ENCODE results near the gene PRR13. TPM values are rescaled to one million over a fixed set of nuclear protein-coding genes. Genes with fewer than 3 reads are reported as not detected.

The PRR13 gene
- total and polyA plus RNA-seq, 9 of the 15 experiments (the other 6 are each of a cell fraction or from before 2014, with no cell fraction given) = 117 to 835 (median 285) TPM

- TF ChIP-seq PATZ1 (CRISPR knock-in tag; IDR thresholded peaks at IDR 0.05; ENCODE audit: borderline replicate concordance) (no peak), LCOR (CRISPR knock-in tag; IDR thresholded peaks at IDR 0.05) (peak; percentile 45), RUNX1 (IDR thresholded peaks at IDR 0.05; ENCODE audit: low read depth) (no peak), MLX (CRISPR knock-in tag; conservative IDR thresholded peaks at IDR 0.05) (no peak), GTF3C2 (IDR thresholded peaks at IDR 0.05; ENCODE audit: borderline replicate concordance, extremely low read depth, insufficient read length) (no peak), THAP12 (CRISPR knock-in tag; IDR thresholded peaks at IDR 0.05) (no peak), THRAP3 (IDR thresholded peaks at IDR 0.05; ENCODE audit: borderline replicate concordance) (no peak), RBM22 (IDR thresholded peaks at IDR 0.05; ENCODE audit: low read depth, low read length, poor library complexity, severe bottlenecking) (peak; percentile 98), TFE3 (CRISPR knock-in tag; IDR thresholded peaks at IDR 0.05) (no peak)
- TF ChIP-seq, protein P1, sequence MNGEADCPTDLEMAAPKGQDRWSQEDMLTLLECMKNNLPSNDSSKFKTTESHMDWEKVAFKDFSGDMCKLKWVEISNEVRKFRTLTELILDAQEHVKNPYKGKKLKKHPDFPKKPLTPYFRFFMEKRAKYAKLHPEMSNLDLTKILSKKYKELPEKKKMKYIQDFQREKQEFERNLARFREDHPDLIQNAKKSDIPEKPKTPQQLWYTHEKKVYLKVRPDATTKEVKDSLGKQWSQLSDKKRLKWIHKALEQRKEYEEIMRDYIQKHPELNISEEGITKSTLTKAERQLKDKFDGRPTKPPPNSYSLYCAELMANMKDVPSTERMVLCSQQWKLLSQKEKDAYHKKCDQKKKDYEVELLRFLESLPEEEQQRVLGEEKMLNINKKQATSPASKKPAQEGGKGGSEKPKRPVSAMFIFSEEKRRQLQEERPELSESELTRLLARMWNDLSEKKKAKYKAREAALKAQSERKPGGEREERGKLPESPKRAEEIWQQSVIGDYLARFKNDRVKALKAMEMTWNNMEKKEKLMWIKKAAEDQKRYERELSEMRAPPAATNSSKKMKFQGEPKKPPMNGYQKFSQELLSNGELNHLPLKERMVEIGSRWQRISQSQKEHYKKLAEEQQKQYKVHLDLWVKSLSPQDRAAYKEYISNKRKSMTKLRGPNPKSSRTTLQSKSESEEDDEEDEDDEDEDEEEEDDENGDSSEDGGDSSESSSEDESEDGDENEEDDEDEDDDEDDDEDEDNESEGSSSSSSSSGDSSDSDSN (IDR thresholded peaks at IDR 0.05; ENCODE audit: borderline replicate concordance in 1 of 2, low read depth in 2 of 2, low read length in 2 of 2) = no peak
Observed at GRCh38 chr12:53452159-53453077, 10.9 kb downstream of the PRR13 start (continued).

Data from K562 (cell line).